ENCODE measurements around the gene MED15. TPM values are rescaled to one million over a fixed set of nuclear protein-coding genes. Genes with fewer than 3 reads are reported as not detected.

Gene MED15
- total and polyA plus RNA-seq, 12 donors = 33.8 to 66.8 (median 40.9) TPM

- WGBS, 2 donors = 75 to 80% methylated on average over 2 of the region's 2 CpGs
- Histone ChIP-seq H3K27me3 (peaks cover 4 to 42% (median 29%) of the 10 kb centered on the region in 7 donors), H3K4me3 (no peak overlapping the region), H3K27ac (no peak overlapping the region), H3K4me1 (no peaks in the 10 kb centered on the region), H3K36me3 (no peaks in the 10 kb centered on the region), H3K9me3 (peaks cover 0 to 8% (median 0%) of the 10 kb centered on the region in 11 donors)
- intact Hi-C loops (cut with DNase I) = no loop called here
- ATAC-seq = no peak
- no peak for TF ChIP-seq CTCF (IDR thresholded peaks at IDR 0.05)
- no peak for DNase-seq
These were observed 129.5 kb downstream of the MED15 start for GRCh38 chr22:20636945-20637344.

Other genes with a start within 250 kb of the MED15 start
- 1 to 10 TPM in 5 of 10 donors, under 1 TPM in 5; 0.56 to 2.5 (median 0.93) TPM for gene RTN4R, start 239.3 kb upstream of the MED15 start, total RNA-seq
- gene RTN4R, start 239.3 kb upstream of the MED15 start, polyA plus RNA-seq = 1 to 10 TPM in 1 of 2 donors, under 1 TPM in 1; 0.59 to 1.5 TPM
- gene DGCR6L, start 187.6 kb upstream of the MED15 start, total RNA-seq = 10 to 100 TPM; 37.9 to 65.9 (median 40.5) TPM
- 10 to 100 TPM; 57.3 to 90.3 TPM for gene DGCR6L, start 187.6 kb upstream of the MED15 start, polyA plus RNA-seq
- 1 to 10 TPM; 1.9 to 6.7 (median 4.6) TPM for gene ZNF74, start 113.5 kb upstream of the MED15 start, total RNA-seq
- gene ZNF74, start 113.5 kb upstream of the MED15 start, polyA plus RNA-seq = 1 to 10 TPM; 1.4 to 2.5 TPM
- 1 to 10 TPM; 1.8 to 5.3 (median 3.3) TPM for gene SCARF2, start 69.8 kb upstream of the MED15 start, total RNA-seq
- gene SCARF2, start 69.8 kb upstream of the MED15 start, polyA plus RNA-seq = 1 to 10 TPM; 2.5 to 3.9 TPM
- gene KLHL22, start 11.8 kb upstream of the MED15 start, total RNA-seq = 10 to 100 TPM; 14.1 to 29.3 (median 18.5) TPM
- gene KLHL22, start 11.8 kb upstream of the MED15 start, polyA plus RNA-seq = 10 to 100 TPM; 11.3 to 15.4 TPM